Esophagus muscularis mucosa (tissue), 3 donors: ENCODE data around the gene SDK1.

Experiments
- CTCF ChIP-seq, 3 experiments: fragments of 200-600 bp in 2 of 3; fragments of 450-650 bp in 1 of 3; sonication (generic) in 2 of 3; IDR thresholded peaks; one replicate each; pipeline ENCODE4 v1.5.1; 2017 to 2019; ENCODE audit warnings: antibody characterized with exemption in 3 of 3, mild to moderate bottlenecking in 2 of 3, moderate library complexity in 1 of 3
- POLR2A ChIP-seq: fragments of 450-650 bp; IDR thresholded peaks from one replicate; pipeline ENCODE4 v1.6.1; 2017; ENCODE audit warnings: antibody characterized with exemption, moderate library complexity, mild to moderate bottlenecking, low read depth
- POLR2AphosphoS5 ChIP-seq, 2 donors: sonication (generic); formaldehyde crosslinking; IDR thresholded peaks; one replicate each; pipeline ENCODE4 v1.6.1; 2017; ENCODE audit warnings: antibody characterized with exemption in 2 of 2

GRCh38 chr7:4043988-4044387 is 742.9 kb downstream of the SDK1 start:
- no peak for TF ChIP-seq POLR2A
- TF ChIP-seq POLR2AphosphoS5 (IDR thresholded peaks at IDR 0.05): no peak
- TF ChIP-seq CTCF (IDR thresholded peaks at IDR 0.05): no peak
